Stimulated activated CD4-positive, alpha-beta T cell treated with anti-CD3 and anti-CD28 coated beads, Interleukin-12 subunit alpha, Interleukin-12 subunit beta, amount 100 ng/mL, for 48 hours (primary cell): ENCODE results near the gene ST7.

Source experiments
- DNase-seq, 3 donors: peaks; one replicate each; pipeline ENCODE4 v3.0.0-alpha.2; 2020; ENCODE audit warnings: low read depth in 2 of 3, low spot score in 1 of 3

Gene ST7

GRCh38 chr7:117124591-117125220, 171.4 kb downstream of the ST7 start:
- DNase-seq = peak; percentile 72 to 74 (median 72)

- DNase-seq = no peak
Observed at GRCh38 chr7:117126676-117127075, 173.4 kb downstream of the ST7 start.

DNA sequence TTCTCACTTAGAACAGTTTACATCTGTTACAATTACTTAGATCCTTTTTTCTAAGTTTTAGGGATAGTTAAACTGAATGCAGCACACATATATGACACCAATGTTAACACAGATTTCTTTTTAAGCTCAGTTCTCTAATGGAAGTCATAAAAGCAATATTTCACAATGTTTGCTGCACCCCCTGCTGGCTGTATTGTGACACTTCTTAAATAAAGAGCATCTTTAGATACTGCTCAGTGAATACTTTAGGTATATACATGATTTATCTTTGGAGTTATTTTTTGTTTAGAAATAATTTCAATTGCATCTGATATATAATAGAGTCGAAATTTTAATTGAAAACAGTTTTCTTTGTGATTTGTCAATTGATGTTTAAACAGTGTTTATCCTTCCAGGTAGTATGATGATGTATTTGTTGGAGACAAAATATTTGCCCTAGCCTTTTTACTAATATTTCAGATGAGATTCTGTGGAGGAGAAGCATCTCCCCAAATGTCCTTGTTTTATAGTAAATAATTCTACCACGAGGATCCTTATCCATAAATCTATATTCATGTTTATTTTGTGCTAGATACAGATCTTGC, 174.4 kb downstream of the ST7 start:
- DNase-seq = peak in 2 of 3 donors; percentile 25 to 36

GRCh38 chr7:117129521-117129955, 176.2 kb downstream of the ST7 start:
- no peak for DNase-seq

DNA sequence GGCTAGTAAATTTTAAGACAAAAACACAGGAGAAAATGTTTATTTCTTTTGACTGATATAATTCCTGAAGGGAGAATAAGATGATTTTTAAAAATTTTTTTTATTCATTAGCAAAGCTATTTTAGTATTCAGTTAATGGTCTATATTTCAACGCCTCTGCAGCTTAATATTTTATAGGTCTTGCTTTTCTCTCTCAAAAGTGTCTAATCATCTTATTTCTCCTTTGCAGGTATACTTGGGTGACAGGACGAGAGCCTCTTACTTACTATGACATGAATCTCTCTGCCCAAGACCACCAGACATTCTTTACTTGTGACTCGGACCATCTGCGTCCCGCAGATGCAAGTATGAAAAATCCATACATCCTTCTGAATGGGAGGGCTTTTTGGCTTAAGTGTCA, 177.0 kb downstream of the ST7 start:
- DNase-seq = no peak

DNA sequence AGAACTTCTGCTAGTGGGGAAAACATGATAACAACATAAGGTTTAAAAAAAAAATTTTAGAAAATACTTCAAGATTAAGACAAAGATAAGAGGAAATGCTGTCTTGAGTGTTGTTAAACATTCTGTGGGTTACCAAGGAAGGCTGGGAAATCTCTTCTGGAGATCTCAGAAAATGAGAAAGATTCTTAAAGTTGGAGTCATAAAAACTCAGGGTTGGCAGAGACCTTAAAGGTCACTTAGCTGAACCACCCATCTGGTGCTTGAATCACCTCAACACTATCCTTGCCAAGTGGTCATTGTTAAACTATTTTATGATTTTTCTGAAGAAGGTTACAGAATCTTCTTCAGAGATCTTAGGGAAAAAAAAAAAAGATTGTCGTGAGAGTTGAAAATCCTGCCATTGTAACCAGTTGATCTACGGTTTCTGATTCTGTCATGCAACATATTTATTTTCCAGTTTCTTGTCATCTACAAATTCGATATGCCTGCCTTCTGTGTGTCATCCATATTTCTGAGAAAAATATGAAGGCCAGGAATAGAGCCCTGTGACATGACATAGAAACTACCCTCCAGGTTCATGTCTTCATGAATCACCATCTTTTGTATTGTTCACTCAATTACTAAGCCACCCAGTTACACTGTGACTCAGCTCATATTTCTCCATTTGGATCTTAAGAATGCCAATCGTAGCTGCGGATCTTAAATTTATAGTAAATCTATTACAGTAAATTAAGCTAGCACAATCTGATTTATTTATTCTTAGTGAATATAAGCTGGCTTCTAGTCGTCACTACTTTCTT, 179.2 kb downstream of the ST7 start:
- no peak for DNase-seq

- DNase-seq = no peak
Observed at GRCh38 chr7:117133125-117133524, 179.8 kb downstream of the ST7 start.

DNA sequence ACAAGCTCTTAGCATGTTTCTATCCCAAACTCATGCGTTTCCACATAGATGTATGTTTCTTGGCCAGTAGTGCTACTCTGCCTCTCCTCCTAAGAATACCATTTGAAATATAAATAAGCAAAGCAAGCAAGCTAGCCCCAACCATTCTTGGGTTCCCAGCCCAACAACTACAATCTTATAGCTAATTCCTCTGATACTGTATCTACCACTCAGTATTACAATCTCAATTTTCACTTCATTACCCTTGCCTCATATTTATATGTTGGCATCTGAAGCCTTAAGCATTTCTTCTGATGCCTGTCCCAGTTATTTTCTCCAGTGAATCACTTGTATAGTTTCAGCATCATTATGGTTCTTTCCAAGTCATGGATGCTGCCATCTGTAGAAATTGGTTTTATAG, 181.1 kb downstream of the ST7 start:
- DNase-seq = no peak

- DNase-seq = no peak
Observed at GRCh38 chr7:117134889-117135552, 181.7 kb downstream of the ST7 start.

GRCh38 chr7:117135553-117135891, 182.2 kb downstream of the ST7 start:
- no peak for DNase-seq

DNA sequence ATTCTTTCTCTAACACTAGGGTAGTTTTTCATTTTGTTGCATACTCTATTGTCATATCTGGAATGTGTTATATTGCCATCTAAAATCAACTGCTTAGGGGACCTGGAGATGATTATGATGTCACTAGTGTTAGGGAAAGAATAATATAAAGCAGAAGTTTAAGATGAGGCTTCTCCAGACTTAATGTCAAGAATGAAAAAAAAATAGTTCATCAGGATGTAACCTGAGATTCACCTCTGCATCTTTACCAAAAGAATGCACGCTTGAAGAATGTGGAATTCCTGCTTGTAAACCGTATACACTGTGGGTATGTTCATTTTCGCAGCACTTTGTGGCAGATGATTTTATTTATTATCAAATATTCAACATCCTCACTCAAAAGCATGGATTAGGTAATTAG, 184.6 kb downstream of the ST7 start:
- no peak for DNase-seq

DNA sequence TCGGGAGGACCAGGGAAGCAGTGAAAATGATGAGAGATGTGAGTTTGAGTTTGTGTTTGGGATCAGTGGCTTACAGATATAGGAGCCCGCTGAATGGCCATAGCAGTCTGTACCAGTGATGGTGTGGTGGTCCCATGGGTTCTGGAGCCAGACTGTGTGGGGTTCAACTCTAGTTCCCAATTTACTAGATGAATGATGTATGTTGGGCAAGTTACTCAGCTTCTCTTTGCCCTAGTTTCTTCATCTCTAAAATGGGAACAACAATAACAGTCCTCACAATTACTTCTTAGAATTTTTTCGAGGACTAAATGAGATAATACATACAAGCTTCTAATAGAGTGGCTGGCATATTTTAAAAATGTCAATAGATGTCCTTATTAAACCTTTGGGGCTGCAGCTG, 185.2 kb downstream of the ST7 start:
- DNase-seq = no peak

DNA sequence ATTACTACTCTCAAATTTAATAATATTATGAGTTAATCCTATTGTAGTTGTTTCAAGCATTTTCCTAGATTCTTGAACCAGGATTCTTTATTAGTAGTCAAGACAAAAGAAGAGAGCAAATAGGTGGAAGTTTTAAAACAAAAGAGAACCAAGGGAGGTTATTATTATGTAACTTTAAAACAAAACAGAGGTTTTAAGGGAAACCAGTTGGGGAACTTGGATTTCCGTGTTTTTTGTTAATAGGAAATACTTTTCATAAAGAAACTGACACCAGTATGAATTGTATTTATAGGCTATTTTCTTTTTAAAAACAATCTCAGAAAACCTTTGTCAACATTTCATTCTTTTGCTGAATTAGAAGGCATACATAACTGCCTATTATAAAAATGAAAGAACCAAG, 185.7 kb downstream of the ST7 start:
- DNase-seq = no peak

DNA sequence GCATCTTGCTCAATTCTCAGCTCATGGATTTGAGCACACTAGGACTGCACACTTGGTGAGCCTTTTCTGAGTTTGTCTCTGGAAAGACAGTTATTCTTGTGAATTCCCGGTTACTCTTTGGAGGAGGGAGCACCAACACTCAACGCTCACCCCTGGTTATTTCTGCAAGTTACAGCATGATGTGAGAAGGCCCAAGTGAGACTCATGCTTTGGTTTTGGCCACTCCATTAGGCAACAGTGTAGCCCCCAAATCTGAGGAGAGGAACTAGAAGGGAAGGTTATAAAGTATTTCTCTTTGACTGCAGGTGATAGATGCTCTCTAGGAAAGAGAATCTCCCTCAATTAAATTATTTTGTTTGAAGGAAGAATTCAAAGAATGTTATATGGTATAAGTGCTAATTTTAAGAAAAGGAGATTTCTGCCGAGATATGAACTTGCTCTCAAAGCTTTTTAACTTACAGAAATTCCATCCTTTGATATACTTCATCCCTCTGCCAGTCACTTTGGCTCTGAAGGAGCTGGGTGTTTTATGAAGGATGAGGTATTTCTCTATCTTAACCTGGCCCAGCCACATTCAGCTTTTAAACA, 186.2 kb downstream of the ST7 start:
- no peak for DNase-seq

GRCh38 chr7:117140921-117141320, 187.6 kb downstream of the ST7 start:
- DNase-seq = no peak

- DNase-seq = no peak
Observed at GRCh38 chr7:117143066-117143465, 189.8 kb downstream of the ST7 start.

DNA sequence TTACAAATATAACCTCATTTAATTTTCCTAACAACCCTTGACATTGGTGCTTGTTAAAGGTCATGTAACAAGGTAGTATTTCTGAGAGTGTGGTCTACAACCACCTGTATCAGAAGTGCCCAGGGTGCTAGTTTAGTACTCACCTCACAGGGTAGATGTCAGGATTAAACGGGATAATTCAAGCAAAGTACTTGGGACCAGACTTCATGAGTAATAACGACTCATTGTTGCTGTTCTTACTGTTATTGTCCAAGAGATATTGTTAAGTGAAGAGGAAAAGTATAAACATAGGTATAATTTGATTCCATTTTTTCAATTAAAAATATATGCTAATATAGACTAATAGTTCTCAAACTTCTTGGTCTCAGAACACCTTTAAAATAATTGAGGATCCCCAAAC, 190.3 kb downstream of the ST7 start:
- no peak for DNase-seq

- no peak for DNase-seq
Observed at GRCh38 chr7:117145333-117145732, 192.0 kb downstream of the ST7 start.

DNA sequence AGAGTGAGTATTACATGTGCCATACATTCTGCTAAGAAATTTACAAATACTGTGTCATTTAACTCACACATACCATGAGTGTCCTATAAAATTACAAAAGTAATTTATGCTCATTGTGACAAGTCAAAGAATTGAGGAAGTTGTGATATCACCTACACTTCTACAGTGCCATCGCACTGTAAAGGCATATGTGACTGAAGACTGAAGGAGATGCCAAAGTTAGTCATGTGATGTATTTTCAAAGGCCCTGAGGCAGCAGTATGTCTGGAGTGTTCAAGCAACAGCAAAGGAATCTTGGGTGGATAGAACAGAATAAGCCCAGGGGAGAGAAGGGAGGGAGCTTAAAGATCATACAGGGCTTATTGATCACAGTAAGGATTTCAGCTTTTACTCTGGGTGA, 192.8 kb downstream of the ST7 start:
- DNase-seq = no peak

GRCh38 chr7:117146511-117146910, 193.2 kb downstream of the ST7 start:
- DNase-seq = no peak

GRCh38 chr7:117148971-117149370, 195.7 kb downstream of the ST7 start:
- DNase-seq = no peak

- no peak for DNase-seq
Observed at GRCh38 chr7:117149692-117150091, 196.4 kb downstream of the ST7 start.
